Spleen (tissue), 11 donors: ENCODE measurements around the gene ZBED5. TPM values are rescaled to one million over a fixed set of nuclear protein-coding genes. Genes with fewer than 3 reads are reported as not detected.
A peak's percentile ranks its signal among the peaks of the same experiment; 100 is the strongest.

Experiments
- DNase-seq: peaks from one replicate; pipeline ENCODE4 v3.0.0-alpha.2; 2020
- H3K27ac ChIP-seq, 8 donors: fragments of 200-600 bp; sonication (generic) in 7 of 8; 1 replicate in 4 of 8; 2 replicates in 4 of 8; pipeline versions ENCODE4 v1.5.0 to v1.8.0; 2016 to 2021; ENCODE audit warnings: inconsistent platforms in 4 of 8, mild to moderate bottlenecking in 4 of 8, moderate library complexity in 1 of 8
- H3K27me3 ChIP-seq, 7 donors: fragments of 200-600 bp; sonication (generic) in 6 of 7; replicated peaks in 1 of 7; 1 replicate in 4 of 7; 2 replicates in 3 of 7; pipeline versions ENCODE4 v1.5.0 to v1.8.0; 2016 to 2021; ENCODE audit warnings: inconsistent platforms in 3 of 7, mild to moderate bottlenecking in 1 of 7
- H3K36me3 ChIP-seq, 6 donors: fragments of 200-600 bp; sonication (generic) in 5 of 6; 1 replicate in 4 of 6; 2 replicates in 2 of 6; pipeline versions ENCODE4 v1.5.0 to v1.8.0; 2016 to 2021; ENCODE audit warnings: inconsistent platforms in 2 of 6
- H3K4me1 ChIP-seq, 6 donors: fragments of 200-600 bp; sonication (generic) in 5 of 6; 1 replicate in 3 of 6; 2 replicates in 3 of 6; pipeline versions ENCODE4 v1.5.0 to v1.8.0; 2016 to 2021; ENCODE audit warnings: inconsistent platforms in 3 of 6
- H3K4me3 ChIP-seq, 8 donors: fragments of 200-600 bp; sonication (generic) in 7 of 8; 1 replicate in 4 of 8; 2 replicates in 4 of 8; pipeline versions ENCODE4 v1.5.0 to v1.8.0; 2016 to 2021; ENCODE audit warnings: inconsistent platforms in 4 of 8, mild to moderate bottlenecking in 4 of 8, moderate library complexity in 2 of 8
- H3K9me3 ChIP-seq, 8 donors: fragments of 200-600 bp; sonication (generic) in 7 of 8; 1 replicate in 4 of 8; 2 replicates in 4 of 8; pipeline versions ENCODE4 v1.5.0 to v1.8.0; 2016 to 2021; ENCODE audit warnings: inconsistent platforms in 4 of 8
- CTCF ChIP-seq, 11 experiments: fragments of 200-600 bp in 7 of 11; fragments of 450-650 bp in 4 of 11; sonication (generic) in 4 of 11; IDR thresholded peaks in 8 of 11; conservative IDR thresholded peaks in 3 of 11; 1 replicate in 7 of 11; 2 replicates in 4 of 11; pipeline versions ENCODE4 v1.4.0 to v1.8.0; 2016 to 2021; ENCODE audit warnings: antibody characterized with exemption in 11 of 11, inconsistent platforms in 4 of 11, mild to moderate bottlenecking in 1 of 11
- POLR2A ChIP-seq, 3 donors: fragments of 450-650 bp; IDR thresholded peaks; one replicate each; pipeline ENCODE4 v1.5.1; 2017; ENCODE audit warnings: antibody characterized with exemption in 3 of 3, mild to moderate bottlenecking in 1 of 3
- POLR2AphosphoS5 ChIP-seq, 3 donors: sonication (generic); formaldehyde crosslinking; IDR thresholded peaks; one replicate each; pipeline ENCODE4 v1.5.1; 2017; ENCODE audit warnings: antibody characterized with exemption in 3 of 3
- WGBS, 5 donors: extraction: QIAGEN DNeasy Blood & Tissue Kit in 3 of 5; methylation state at CpG; one replicate each; pipeline versions ENCODE4 v1.1.5 to v1.1.7; 2013 to 2018; 5-methylcytosine and 5-hydroxymethylcytosine counted together
- intact Hi-C: fragments of 100-400 bp; cut with DNase I; formaldehyde crosslinking; loops from one replicate; pipeline ENCODE4 v1.15.0; 2023; ENCODE audit warnings: low total_unique reads
- polyA plus RNA-seq, 3 donors: library from polyadenylated mRNA; stranded (reverse); fragments of 200-250 nt; gene quantifications; one replicate each; pipeline ENCODE4 v1.2.1, GENCODE V29; 2013
- total RNA-seq, 7 donors: library from RNA; depleted of rRNA in 3 of 7; stranded (reverse); fragments of >200 nt in 3 of 7; fragmentation: NEBNext Ultra II Directional in 4 of 7; extraction: Animal tissue kit (Norgen Biotek cat#: 25700) in 4 of 7; gene quantifications; one replicate each; pipeline versions ENCODE4 v1.1.0 to v1.2.1, GENCODE V29; 2016 to 2021
- donor health status: healthy with polysubstance abuse.
- donor health status: DM: no; HTN: no; CAD: no; lungs with moderate emphysema.
- donor health status: DM: no; HTN: no; CAD: no.
- donor health status: Bipolar disorder and iron deficiency.
- donor health status: healthy.
- donor health status: DM: no; HTN: no; CAD: no.
- donor health status: DM: yes; HTN: yes; CAD: no.

The ZBED5 gene
- total and polyA plus RNA-seq, 10 donors, result 43.5 to 83.8 (median 63.6) TPM

- Histone ChIP-seq H3K36me3 (no peaks in the 10 kb centered on the region), H3K9me3 (no peaks in the 10 kb centered on the region), H3K4me3 (no peak overlapping the region), H3K27me3 (no peaks in the 10 kb centered on the region), H3K4me1 (peaks cover 0 to 37% (median 2%) of the 10 kb centered on the region in 6 donors), H3K27ac (peak overlapping the region in 6 of 8 donors; percentile 13 to 78 (median 66))
- intact Hi-C loops, result no loop called here
- DNase-seq, result no peak
- WGBS, 5 donors, result 66 to 79% (median 78%) methylated on average over 9 of the region's 9 CpGs
- TF ChIP-seq POLR2A (IDR thresholded peaks at IDR 0.05), result no peak
- TF ChIP-seq POLR2AphosphoS5 (IDR thresholded peaks at IDR 0.05), result no peak
- no peak for TF ChIP-seq CTCF (IDR thresholded peaks at IDR 0.05 in 8 of 11, conservative IDR thresholded peaks at IDR 0.05 in 3 of 11)
These were observed 43.0 kb upstream of the ZBED5 start for GRCh38 chr11:10900681-10901415.

- H3K27ac ChIP-seq, result peak overlapping the region in 7 of 8 donors; percentile 1 to 78 (median 65)
- TF ChIP-seq CTCF (IDR thresholded peaks at IDR 0.05 in 8 of 11, conservative IDR thresholded peaks at IDR 0.05 in 3 of 11) (no peak), POLR2AphosphoS5 (IDR thresholded peaks at IDR 0.05) (no peak), POLR2A (IDR thresholded peaks at IDR 0.05) (no peak)
- H3K27me3 ChIP-seq, result no peaks in the 10 kb centered on the region
- H3K4me1 ChIP-seq, result peaks cover 0 to 37% (median 2%) of the 10 kb centered on the region in 6 donors
- H3K4me3 ChIP-seq, result no peak overlapping the region
- 64 to 77% (median 69%) methylated on average over 7 of the region's 7 CpGs for WGBS, 5 donors
- no peaks in the 10 kb centered on the region for H3K36me3 ChIP-seq
- intact Hi-C loops, result no loop called here
- H3K9me3 ChIP-seq, result no peaks in the 10 kb centered on the region
- no peak for DNase-seq
These were observed 41.4 kb upstream of the ZBED5 start for GRCh38 chr11:10899121-10899830.

GRCh38 chr11:10898763-10899025 is 40.8 kb upstream of the ZBED5 start:
- Histone ChIP-seq H3K27me3 (no peaks in the 10 kb centered on the region), H3K4me1 (peaks cover 0 to 37% (median 2%) of the 10 kb centered on the region in 6 donors), H3K4me3 (no peak overlapping the region), H3K36me3 (no peaks in the 10 kb centered on the region), H3K27ac (peak overlapping the region in 3 of 8 donors; percentile 66 to 78 (median 76)), H3K9me3 (no peaks in the 10 kb centered on the region)
- TF ChIP-seq CTCF (IDR thresholded peaks at IDR 0.05 in 8 of 11, conservative IDR thresholded peaks at IDR 0.05 in 3 of 11) (no peak), POLR2AphosphoS5 (IDR thresholded peaks at IDR 0.05) (no peak), POLR2A (IDR thresholded peaks at IDR 0.05) (no peak)
- WGBS, 5 donors, result 82 to 93% (median 90%) methylated on average over 4 of the region's 4 CpGs
- intact Hi-C loops, result no loop called here
- DNase-seq, result no peak
